Neuron (in vitro differentiated cells): ENCODE results near the gene CARD19.

Experiments used
- H2AFZ ChIP-seq: one replicate; pipeline ENCODE4 v1.6.1; 2013; ENCODE audit warnings: low read depth, mild to moderate bottlenecking, inconsistent platforms, low read length, moderate library complexity
- H3K27me3 ChIP-seq: one replicate; pipeline ENCODE4 v1.6.1; 2013; ENCODE audit warnings: low read length; ENCODE audit not compliant: insufficient read depth
- H3K36me3 ChIP-seq: one replicate; pipeline ENCODE4 v1.6.1; 2013; ENCODE audit warnings: low read length; ENCODE audit not compliant: insufficient read depth
- H3K4me1 ChIP-seq: one replicate; pipeline ENCODE4 v1.6.1; 2013; ENCODE audit warnings: low read length; ENCODE audit not compliant: insufficient read depth
- H3K4me3 ChIP-seq: 2 replicates; pipeline ENCODE4 v1.5.1; 2013; ENCODE audit warnings: mild to moderate bottlenecking, low read length, moderate library complexity
- H3K9me3 ChIP-seq: one replicate; pipeline ENCODE4 v1.6.1; 2013; ENCODE audit warnings: low read length

CARD19 gene

DNA sequence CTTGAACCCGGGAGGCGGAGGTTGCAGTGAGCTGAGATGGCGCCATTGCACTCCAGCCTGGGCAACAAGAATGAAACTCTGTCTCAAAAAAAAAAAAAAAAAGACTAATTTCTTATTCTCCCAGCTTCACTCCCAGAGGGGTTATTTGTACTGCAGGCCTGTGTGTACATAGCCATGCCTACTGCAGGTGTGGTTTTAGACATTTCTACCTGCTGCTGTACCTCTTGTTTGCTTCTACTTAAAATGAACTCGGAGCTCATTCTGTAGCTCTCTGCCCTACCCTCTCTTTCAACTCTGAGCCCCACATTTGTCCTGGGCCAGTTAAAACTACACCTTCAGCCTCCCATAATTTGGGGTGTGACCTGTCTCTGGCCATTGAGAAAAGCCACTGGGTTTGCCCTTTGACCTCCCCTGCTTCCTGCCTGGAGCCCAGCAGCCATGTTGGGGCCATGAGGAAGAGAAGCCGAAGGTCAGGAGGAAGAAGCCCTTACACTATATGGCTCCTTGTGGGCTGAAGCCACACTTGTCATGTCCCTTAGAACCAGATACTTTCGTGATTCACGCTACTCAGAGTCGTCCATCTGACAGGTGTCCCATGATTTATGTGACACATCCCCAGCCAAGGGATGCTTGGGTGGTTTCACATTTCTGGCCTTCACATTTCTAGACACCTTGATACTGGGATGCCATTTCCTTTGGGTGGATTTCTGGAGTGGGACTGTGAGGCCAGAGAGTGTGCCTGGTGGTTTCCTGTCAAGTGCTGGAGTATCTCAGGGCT lies 9.4 kb upstream of the CARD19 start:
- no peaks in the 10 kb centered on the region for H3K27me3 ChIP-seq
- H3K36me3 ChIP-seq, result no peaks in the 10 kb centered on the region
- no peak overlapping the region for H2AFZ ChIP-seq
- no peaks in the 10 kb centered on the region for H3K9me3 ChIP-seq
- peaks cover 1% of the 10 kb centered on the region for H3K4me1 ChIP-seq
- H3K4me3 ChIP-seq, result no peak overlapping the region

DNA sequence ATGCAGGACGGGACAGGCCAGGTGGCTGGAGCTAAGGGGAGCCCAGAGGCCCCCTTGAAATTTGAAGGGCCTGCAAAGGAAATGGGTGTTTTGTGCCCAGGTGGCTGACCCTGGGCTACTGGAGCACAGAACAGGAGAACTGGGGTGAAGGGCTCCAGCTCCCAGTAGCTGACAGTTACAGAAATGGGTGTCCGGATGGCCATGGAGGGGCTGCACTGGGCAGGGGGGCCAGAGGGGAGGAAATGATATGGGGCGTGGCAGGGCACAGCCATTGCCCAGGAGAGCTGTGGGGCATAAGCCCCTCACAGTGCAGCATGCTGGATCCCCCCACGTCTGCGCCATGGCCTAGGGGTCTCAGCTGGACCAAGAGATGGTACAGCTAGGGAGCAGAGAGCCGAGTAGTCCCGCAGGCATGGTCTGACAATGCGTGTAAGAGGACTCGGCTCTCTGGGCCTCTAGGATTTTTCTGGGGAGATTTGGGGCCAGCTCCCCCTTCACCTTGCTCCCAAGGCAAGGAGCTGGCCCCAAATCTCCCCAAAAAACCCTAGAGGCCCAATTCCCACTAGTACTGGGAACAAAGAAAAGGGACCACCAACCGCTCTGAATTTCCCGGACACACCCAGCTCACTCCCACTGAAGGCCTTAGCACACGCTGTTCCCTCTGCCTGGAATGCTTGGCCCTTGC lies 7.9 kb upstream of the CARD19 start:
- H3K4me3 ChIP-seq, result no peak overlapping the region
- H2AFZ ChIP-seq, result no peak overlapping the region
- H3K4me1 ChIP-seq, result peaks cover 6% of the 10 kb centered on the region
- no peaks in the 10 kb centered on the region for H3K27me3 ChIP-seq
- no peaks in the 10 kb centered on the region for H3K9me3 ChIP-seq
- no peaks in the 10 kb centered on the region for H3K36me3 ChIP-seq

DNA sequence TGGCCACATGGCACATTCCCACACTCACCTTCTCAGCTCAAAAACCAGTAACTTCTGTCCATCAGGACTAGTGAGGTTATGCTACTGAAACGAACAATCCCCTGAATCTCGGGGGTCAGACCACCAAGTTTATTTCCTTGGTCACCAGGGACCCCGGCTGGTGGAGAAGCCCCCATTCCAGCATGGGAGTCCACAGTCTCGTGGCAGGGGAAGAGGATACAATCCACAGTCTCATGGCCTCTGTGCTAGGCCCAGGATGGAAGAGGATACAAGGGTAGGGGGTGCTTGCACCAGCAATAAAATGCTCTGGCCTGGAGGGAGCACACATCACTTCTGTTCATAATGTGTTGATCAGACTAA lies 7.4 kb upstream of the CARD19 start:
- Histone ChIP-seq H3K9me3 (no peaks in the 10 kb centered on the region), H2AFZ (no peak overlapping the region), H3K27me3 (no peaks in the 10 kb centered on the region), H3K36me3 (no peaks in the 10 kb centered on the region), H3K4me1 (peaks cover 8% of the 10 kb centered on the region), H3K4me3 (no peak overlapping the region)

DNA sequence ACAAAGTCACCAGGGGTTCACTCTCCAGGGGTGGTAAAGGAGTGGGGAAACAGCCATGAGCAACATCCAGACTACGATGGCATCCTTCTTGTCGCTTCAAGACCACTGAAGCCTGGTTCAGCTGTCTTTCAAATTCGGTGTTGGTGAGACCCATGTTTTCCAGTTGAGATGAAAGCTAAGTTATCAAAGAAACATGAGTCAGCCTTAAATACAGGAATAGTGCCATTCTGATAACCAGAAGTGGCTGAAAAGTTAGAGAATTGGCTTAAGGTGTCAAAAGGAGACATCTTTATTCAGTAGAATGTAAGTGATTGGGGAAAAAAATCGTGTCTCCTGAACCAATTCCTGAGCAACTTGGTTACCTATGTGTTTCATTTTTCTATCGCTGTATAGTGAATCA lies 7.0 kb upstream of the CARD19 start:
- no peaks in the 10 kb centered on the region for H3K36me3 ChIP-seq
- no peak overlapping the region for H2AFZ ChIP-seq
- no peaks in the 10 kb centered on the region for H3K27me3 ChIP-seq
- no peaks in the 10 kb centered on the region for H3K9me3 ChIP-seq
- H3K4me3 ChIP-seq, result no peak overlapping the region
- H3K4me1 ChIP-seq, result peaks cover 8% of the 10 kb centered on the region

DNA sequence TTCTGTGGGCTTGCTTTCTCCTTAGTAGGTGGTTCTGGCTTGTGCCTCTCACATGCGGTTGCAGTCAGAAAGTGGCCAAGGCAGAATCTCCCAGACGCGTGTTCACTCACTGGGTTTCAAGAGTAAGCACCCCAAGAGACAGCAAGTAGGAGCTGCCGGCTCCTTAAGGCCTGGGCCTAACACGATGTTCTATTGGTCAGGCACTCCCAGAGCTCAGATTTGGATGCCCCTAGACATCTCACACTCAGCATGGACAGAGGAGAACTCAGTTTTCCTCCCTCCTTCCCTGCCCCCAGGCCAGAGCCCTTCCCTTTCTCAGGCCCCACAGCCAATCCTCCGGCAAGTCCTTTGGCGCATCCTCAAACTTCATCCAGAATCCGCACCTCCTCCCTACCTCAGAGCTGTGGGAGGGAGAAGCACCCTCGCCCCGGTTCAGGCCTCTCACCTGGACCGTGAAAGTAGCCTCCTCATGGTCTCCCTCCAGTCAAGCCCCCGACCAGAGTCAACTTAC lies 6.5 kb upstream of the CARD19 start:
- H3K4me1 ChIP-seq, result peaks cover 8% of the 10 kb centered on the region
- H3K36me3 ChIP-seq, result no peaks in the 10 kb centered on the region
- no peak overlapping the region for H2AFZ ChIP-seq
- H3K4me3 ChIP-seq, result no peak overlapping the region
- H3K9me3 ChIP-seq, result no peaks in the 10 kb centered on the region
- H3K27me3 ChIP-seq, result no peaks in the 10 kb centered on the region

DNA sequence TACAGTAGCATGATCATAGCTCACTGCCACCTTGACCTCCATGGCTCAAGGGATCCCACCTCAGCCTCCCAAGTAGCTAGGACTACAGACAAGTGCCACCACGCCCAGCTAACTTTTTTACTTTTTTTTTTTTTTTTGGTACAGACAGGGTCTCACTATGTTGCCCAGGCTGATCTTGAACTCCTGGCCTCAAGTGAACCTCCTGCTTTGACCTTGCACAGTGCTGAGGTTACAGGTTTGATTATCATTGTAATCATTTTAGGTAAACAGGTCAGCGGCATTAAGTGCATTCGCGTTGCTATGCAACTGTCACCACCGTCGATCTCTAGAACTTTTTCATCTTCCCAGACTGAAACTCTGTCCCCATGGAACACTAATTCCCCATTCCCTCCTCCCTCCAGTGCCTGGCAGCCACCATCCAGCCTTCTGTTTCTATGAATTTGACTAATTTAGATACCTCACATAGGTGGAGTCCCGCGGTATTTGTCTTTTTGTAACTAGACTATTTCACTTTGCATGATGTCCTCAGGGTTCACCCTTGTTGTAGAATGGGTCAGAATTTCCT lies 5.8 kb upstream of the CARD19 start:
- Histone ChIP-seq H3K36me3 (no peaks in the 10 kb centered on the region), H3K27me3 (no peaks in the 10 kb centered on the region), H2AFZ (no peak overlapping the region)

DNA sequence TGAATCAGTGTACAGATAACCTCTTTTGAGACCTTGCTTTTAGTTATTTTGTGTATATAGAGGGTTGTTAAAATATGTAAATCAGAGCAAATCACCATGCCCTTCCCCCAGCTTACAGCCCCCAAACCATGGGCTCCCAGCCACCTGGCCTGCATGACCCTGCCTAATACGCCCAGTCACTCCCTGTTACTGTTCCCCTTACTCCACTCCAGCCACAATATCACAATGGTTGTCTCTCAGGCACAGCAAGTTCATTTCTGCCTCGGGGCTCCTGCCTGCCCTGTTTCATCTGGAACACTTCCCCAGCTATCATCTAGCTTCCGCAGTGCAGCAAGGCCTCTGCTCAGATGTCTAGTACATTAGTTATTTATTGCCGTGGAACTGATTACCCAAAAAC lies 5.0 kb upstream of the CARD19 start:
- Histone ChIP-seq H3K4me3 (no peak overlapping the region), H3K4me1 (peaks cover 11% of the 10 kb centered on the region), H2AFZ (no peak overlapping the region), H3K9me3 (no peaks in the 10 kb centered on the region), H3K27me3 (no peaks in the 10 kb centered on the region), H3K36me3 (no peaks in the 10 kb centered on the region)

More for the DNA sequence above, 5.8 kb upstream of the CARD19 start:
- Histone ChIP-seq H3K9me3 (no peaks in the 10 kb centered on the region), H3K4me3 (no peak overlapping the region), H3K4me1 (peaks cover 10% of the 10 kb centered on the region)

DNA sequence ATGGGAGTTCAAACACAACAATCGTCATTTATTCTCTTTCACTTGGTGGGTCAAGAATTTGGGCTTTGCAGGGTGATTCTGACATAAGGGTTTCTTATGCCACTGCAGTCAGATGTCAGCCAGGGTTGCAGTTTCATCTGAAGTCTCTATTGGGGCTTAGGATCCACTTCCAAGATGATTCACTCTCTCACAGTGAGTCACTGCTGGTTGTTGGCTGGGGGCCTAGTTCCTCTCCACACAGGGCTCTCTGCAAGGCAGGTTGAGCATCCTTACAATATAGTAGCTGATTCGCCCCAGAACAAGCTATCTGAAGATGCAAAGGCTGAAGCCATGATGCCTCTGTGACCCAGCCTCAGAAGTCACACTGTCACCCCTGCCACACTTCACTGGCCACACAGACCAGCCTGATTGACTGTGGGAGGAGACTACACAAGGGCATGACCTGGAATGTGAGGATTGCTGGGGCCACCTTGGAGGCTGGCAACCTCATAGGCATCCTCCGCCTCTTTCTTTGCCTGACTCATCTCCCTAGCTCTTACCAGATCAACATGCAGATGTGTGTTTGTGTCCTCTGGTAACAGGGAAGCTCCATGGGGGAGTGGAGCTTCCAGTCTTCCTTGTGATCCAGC lies 4.5 kb upstream of the CARD19 start:
- Histone ChIP-seq H3K4me3 (no peak overlapping the region), H3K27me3 (no peaks in the 10 kb centered on the region), H3K9me3 (no peaks in the 10 kb centered on the region), H2AFZ (no peak overlapping the region), H3K36me3 (no peaks in the 10 kb centered on the region), H3K4me1 (peaks cover 12% of the 10 kb centered on the region)

DNA sequence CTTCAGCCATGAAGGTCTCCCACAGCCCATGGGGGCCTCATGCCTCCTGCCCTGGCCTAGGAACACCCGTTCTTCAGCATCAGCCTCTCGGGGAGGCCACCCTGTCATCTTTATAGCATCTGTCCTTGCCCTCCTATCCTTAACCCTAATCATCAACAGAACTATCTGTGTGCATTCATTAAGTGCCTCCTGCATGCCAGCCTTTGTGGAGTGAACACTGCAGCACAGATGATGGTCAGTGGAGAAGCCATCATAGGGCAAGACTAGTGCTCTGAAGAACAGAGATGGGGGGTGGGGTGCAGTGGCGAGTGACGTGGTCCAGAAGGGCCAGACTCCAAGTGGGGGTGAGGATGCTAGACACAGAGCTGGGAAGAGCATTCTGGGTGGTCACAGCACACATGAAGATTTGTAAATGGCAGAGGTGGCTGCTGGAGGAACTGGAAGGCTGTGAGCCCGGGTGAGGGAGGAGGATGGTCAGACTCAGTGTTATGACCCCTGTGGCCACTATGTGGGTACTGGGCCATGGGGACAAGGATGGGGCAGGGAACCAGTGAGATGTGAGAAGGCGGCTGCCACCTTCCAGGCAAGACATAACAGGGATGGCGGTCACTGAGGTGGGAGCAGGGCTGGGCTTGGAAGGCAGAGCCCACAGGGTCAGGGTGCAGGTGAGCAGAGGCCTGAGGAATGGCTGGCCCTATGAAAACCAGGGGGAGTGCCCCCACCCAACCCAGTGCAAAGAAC lies 3.6 kb upstream of the CARD19 start:
- no peaks in the 10 kb centered on the region for H3K27me3 ChIP-seq
- no peaks in the 10 kb centered on the region for H3K36me3 ChIP-seq
- H3K9me3 ChIP-seq, result no peaks in the 10 kb centered on the region
- H2AFZ ChIP-seq, result no peak overlapping the region
- peaks cover 20% of the 10 kb centered on the region for H3K4me1 ChIP-seq
- no peak overlapping the region for H3K4me3 ChIP-seq

DNA sequence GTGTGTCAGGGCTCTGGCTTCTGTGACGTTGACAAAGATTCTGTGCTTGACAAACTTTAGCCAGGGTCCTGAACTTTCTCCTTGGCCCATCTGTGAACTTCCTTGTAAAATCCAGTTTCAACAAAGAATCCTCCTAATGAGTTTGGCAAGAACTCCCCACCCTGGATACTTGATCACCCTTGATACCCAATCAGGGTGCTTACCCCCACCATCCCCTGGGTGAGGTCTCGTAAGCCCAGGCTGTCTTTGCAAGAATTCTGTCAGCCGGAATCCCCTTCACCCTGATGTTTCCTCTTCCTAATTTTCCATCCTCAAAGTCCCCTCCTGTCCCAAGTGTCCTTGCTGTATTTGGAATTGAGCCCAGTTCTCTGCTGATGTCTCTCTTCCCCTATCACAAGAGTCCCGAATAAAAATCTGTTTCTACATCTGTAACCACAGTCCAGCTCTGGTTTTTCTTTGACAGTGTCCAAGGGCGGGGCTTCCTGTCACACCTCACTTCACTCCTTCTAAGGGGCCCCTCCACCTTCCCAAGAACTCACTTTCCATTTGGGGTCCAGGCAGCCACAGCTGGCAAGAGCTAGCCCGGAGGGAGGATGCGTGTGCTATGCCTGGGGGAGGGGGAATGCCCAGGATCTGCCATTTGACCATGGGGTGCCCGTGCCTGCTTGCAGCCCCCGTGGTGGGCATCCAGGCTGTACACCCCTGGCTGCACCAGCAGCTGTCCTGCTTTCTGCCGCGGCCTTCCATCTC lies 2.7 kb upstream of the CARD19 start:
- no peaks in the 10 kb centered on the region for H3K36me3 ChIP-seq
- no peak overlapping the region for H2AFZ ChIP-seq
- peaks cover 24% of the 10 kb centered on the region for H3K4me1 ChIP-seq
- H3K27me3 ChIP-seq, result no peaks in the 10 kb centered on the region
- H3K9me3 ChIP-seq, result no peaks in the 10 kb centered on the region
- H3K4me3 ChIP-seq, result no peak overlapping the region

DNA sequence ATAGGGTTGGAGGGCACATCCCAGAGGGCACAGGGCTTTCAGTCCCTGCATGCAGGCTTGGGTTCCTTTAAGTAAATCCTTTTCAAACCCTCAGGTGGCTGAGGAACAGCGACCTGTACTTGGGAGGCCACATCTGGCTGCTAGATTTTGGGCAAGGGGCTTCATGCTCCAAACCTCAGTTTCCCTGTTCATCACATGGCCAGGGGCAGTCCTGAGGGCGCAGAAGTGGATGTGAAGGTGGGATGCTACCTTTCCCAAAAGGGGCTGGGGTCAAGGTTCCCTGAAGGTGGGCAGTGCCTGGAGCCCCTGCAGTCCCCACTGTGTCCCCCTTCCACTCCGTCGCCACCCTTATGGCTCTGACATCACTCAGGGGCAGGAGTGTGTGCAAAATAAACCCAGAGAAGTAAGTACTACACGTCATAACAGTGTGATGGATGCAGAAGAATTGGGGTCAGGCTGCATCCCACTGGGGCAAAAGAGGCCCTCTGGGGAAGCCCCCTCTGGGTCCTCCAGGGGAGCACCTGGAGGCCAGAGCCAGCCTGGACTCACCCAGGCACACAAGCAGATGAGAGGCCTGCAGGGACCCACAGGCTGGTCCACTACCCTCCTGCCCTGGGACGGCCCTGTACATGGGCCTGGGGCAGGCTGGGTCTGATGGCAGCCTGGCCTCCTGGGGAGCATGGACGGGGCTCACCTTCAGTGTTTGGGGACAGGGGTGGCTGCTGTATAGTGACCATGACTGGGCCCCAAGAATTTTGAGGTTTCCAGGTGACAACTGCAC lies 1.9 kb upstream of the CARD19 start:
- Histone ChIP-seq H2AFZ (no peak overlapping the region), H3K4me3 (no peak overlapping the region), H3K36me3 (no peaks in the 10 kb centered on the region), H3K4me1 (peaks cover 24% of the 10 kb centered on the region), H3K9me3 (no peaks in the 10 kb centered on the region), H3K27me3 (no peaks in the 10 kb centered on the region)
